HEK293 (cell line): ENCODE data around the gene YDJC.

Source experiments
- CTCF ChIA-PET: fragments of 350-600 bp; formaldehyde crosslinking; extraction: SDS; loops from one replicate; lab custom pipeline; 2021; ENCODE audit warnings: antibody characterized with exemption; lab: Yijun Ruan, JAX
- POLR2A ChIA-PET: fragments of 300-600 bp; formaldehyde crosslinking; extraction: SDS; loops from one replicate; lab custom pipeline; 2020; ENCODE audit warnings: antibody characterized with exemption, inconsistent platforms; lab: Yijun Ruan, JAX
- H3K27ac ChIP-seq: fragments of 200-500 bp; sonication (Bioruptor generic); 2 replicates; pipeline ENCODE4 v1.5.1; 2014; ENCODE audit warnings: low read depth, low read length, control low read depth, inconsistent platforms; ENCODE audit errors: extremely low read depth
- H3K36me3 ChIP-seq, 2 experiments: fragments of 200-500 bp in 1 of 2; sonication (Bioruptor generic) in 1 of 2; 1 replicate in 1 of 2; 2 replicates in 1 of 2; pipeline ENCODE4 v1.5.1; 2014 to 2017; ENCODE audit warnings: inconsistent platforms in 2 of 2, low read length in 2 of 2; ENCODE audit not compliant: control insufficient read depth in 2 of 2, insufficient read depth in 1 of 2
- H3K4me1 ChIP-seq: fragments of 200-500 bp; sonication (Bioruptor generic); 2 replicates; pipeline ENCODE4 v1.5.1; 2014; ENCODE audit warnings: mild to moderate bottlenecking, low read length, inconsistent platforms; ENCODE audit not compliant: control insufficient read depth, insufficient read depth
- H3K4me3 ChIP-seq: 2 replicates; pipeline ENCODE4 v1.5.1; 2011; ENCODE audit warnings: low read depth, mild to moderate bottlenecking, control low read depth, low read length, moderate library complexity
- H3K9me3 ChIP-seq: fragments of 200-500 bp; sonication (Bioruptor generic); 2 replicates; pipeline ENCODE4 v1.5.1; 2014; ENCODE audit warnings: low read depth, low read length, inconsistent platforms; ENCODE audit not compliant: control insufficient read depth, insufficient read depth
- AEBP2 ChIP-seq: fragments of 450-650 bp; formaldehyde crosslinking; IDR thresholded peaks from 2 replicates; pipeline ENCODE4 v1.5.1; 2016; ENCODE audit warnings: missing biosample characterization, missing genetic modification characterization, borderline replicate concordance
- EGR2 ChIP-seq: fragments of 450-650 bp; formaldehyde crosslinking; IDR thresholded peaks from 2 replicates; pipeline ENCODE4 v1.5.1; 2016; ENCODE audit warnings: low read depth, missing biosample characterization, missing genetic modification characterization
- ELK4 ChIP-seq: IDR thresholded peaks from 2 replicates; pipeline ENCODE4 v1.6.1; 2011; ENCODE audit warnings: mild to moderate bottlenecking, low read depth, low read length, borderline replicate concordance
- FEZF1 ChIP-seq: fragments of 450-650 bp; formaldehyde crosslinking; IDR thresholded peaks from 2 replicates; pipeline ENCODE4 v1.5.1; 2016; ENCODE audit warnings: missing biosample characterization, missing genetic modification characterization
- PBX3 ChIP-seq: sonication (generic); formaldehyde crosslinking; IDR thresholded peaks from 2 replicates; pipeline ENCODE4 v1.8.1; 2022; ENCODE audit warnings: mild to moderate bottlenecking, moderate library complexity, missing genetic modification reagents
- PRDM4 ChIP-seq: fragments of 450-650 bp; formaldehyde crosslinking; IDR thresholded peaks from 2 replicates; pipeline ENCODE4 v1.5.1; 2017; ENCODE audit warnings: missing biosample characterization, missing genetic modification characterization
- PRDM6 ChIP-seq: fragments of 450-650 bp; formaldehyde crosslinking; IDR thresholded peaks from 2 replicates; pipeline ENCODE4 v1.5.1; 2017; ENCODE audit warnings: missing biosample characterization, missing genetic modification characterization
- ZBTB17 ChIP-seq: fragments of 450-650 bp; formaldehyde crosslinking; IDR thresholded peaks from 2 replicates; pipeline ENCODE4 v1.5.1; 2016; ENCODE audit warnings: missing biosample characterization, missing genetic modification characterization
- ZBTB49 ChIP-seq: fragments of 450-650 bp; formaldehyde crosslinking; IDR thresholded peaks from 2 replicates; pipeline ENCODE4 v1.5.1; 2016; ENCODE audit warnings: missing biosample characterization, missing genetic modification characterization, low read depth
- ZNF184 ChIP-seq: fragments of 450-650 bp; IDR thresholded peaks from 2 replicates; pipeline ENCODE4 v1.5.1; 2018; ENCODE audit warnings: missing biosample characterization, mild to moderate bottlenecking, missing genetic modification characterization
- ZNF214 ChIP-seq: fragments of 450-650 bp; formaldehyde crosslinking; IDR thresholded peaks from 2 replicates; pipeline ENCODE4 v1.5.1; 2017; ENCODE audit warnings: missing biosample characterization, mild to moderate bottlenecking, missing genetic modification characterization, borderline replicate concordance
- ZNF624 ChIP-seq: fragments of 450-650 bp; formaldehyde crosslinking; IDR thresholded peaks from 2 replicates; pipeline ENCODE4 v1.5.1; 2017; ENCODE audit warnings: missing biosample characterization, missing genetic modification characterization
- ZNF660 ChIP-seq: fragments of 450-650 bp; IDR thresholded peaks from 2 replicates; pipeline ENCODE4 v1.5.1; 2018; ENCODE audit warnings: missing biosample characterization, mild to moderate bottlenecking, missing genetic modification characterization
- ZNF76 ChIP-seq: fragments of 450-650 bp; formaldehyde crosslinking; IDR thresholded peaks from 2 replicates; pipeline ENCODE4; 2016; ENCODE audit warnings: low read depth, missing biosample characterization, missing genetic modification characterization, borderline replicate concordance
- ZNF785 ChIP-seq: fragments of 450-650 bp; formaldehyde crosslinking; IDR thresholded peaks from 2 replicates; pipeline ENCODE4 v1.5.1; 2016; ENCODE audit warnings: missing biosample characterization, missing genetic modification characterization

YDJC gene

GRCh38 chr22:21615731-21616130, 14.1 kb downstream of the YDJC start:
- POLR2A ChIA-PET, result interaction anchor here (0.7 kb wide), 2 partner anchors 11 to 12 kb away, joined by 3 to 6 read pairs; no protein-coding TSS in a partner anchor
- H3K4me1 ChIP-seq, result no peaks in the 10 kb centered on the region
- no peak overlapping the region for H3K4me3 ChIP-seq
- CTCF ChIA-PET, result interaction anchor here (0.5 to 3.7 kb wide), 3 partner anchors 13 to 22 kb away, joined by 3 to 26 read pairs (median 6); partner anchors contain the start of gene YDJC
- no peak overlapping the region for H3K27ac ChIP-seq
- no peaks in the 10 kb centered on the region for H3K9me3 ChIP-seq
- TF ChIP-seq ZBTB49 (tag by site-specific recombination) (no peak), ZBTB17 (tag by site-specific recombination) (peak; percentile 60; the same call in 1 of the 2 replicates), ZNF184 (tag by site-specific recombination) (no peak)
- H3K36me3 ChIP-seq, result peaks cover 5 to 66% of the 10 kb centered on the region in 2 experiments; a peak in 2 of 3 replicates

GRCh38 chr22:21613553-21614233, 16.1 kb downstream of the YDJC start:
- TF ChIP-seq EGR2 (tag by site-specific recombination), result no peak
- no peak for TF ChIP-seq ZNF785 (tag by site-specific recombination)
- TF ChIP-seq ZNF624 (tag by site-specific recombination), result no peak
- no peak for TF ChIP-seq ZNF76
- TF ChIP-seq ELK4, result no peak
- no peak for TF ChIP-seq PRDM6 (tag by site-specific recombination)
- TF ChIP-seq ZNF660 (tag by site-specific recombination), result no peak
- no peak for TF ChIP-seq PBX3 (CRISPR knock-in tag)
- no peak for TF ChIP-seq AEBP2 (tag by site-specific recombination)
- TF ChIP-seq FEZF1 (tag by site-specific recombination), result no peak
- no peak for TF ChIP-seq PRDM4 (tag by site-specific recombination)
- TF ChIP-seq ZNF214 (tag by site-specific recombination), result no peak
- Histone ChIP-seq H3K4me1 (no peaks in the 10 kb centered on the region), H3K9me3 (no peaks in the 10 kb centered on the region), H3K4me3 (no peak overlapping the region), H3K36me3 (peaks cover 5 to 65% of the 10 kb centered on the region in 2 experiments; a peak in 2 of 3 replicates), H3K27ac (no peak overlapping the region)
- POLR2A ChIA-PET, result interaction anchor here (1.0 to 2.2 kb wide), 2 partner anchors 11 to 28 kb away, joined by 3 to 7 read pairs; partner anchors contain the start of gene SDF2L1
- CTCF ChIA-PET, result interaction anchor here (0.6 to 1.4 kb wide), 5 partner anchors 28 to 640 kb away, joined by 3 to 4 read pairs (median 3); partner anchors contain the start of gene SDF2L1
